ENCODE measurements around the gene RAB21. TPM values are rescaled to one million over a fixed set of nuclear protein-coding genes. Genes with fewer than 3 reads are reported as not detected.

RAB21 gene
- total RNA-seq, 1 experiment from 2014 or later = 53.0 TPM

- no CpG with 5 or more reads among the region's 6 CpGs for WGBS (ENCODE audit: extremely low coverage, insufficient read length, low lambda C conversion rate)
- H2AFZ ChIP-seq (ENCODE audit: low read length) = no peak overlapping the region
- H2BK120ac ChIP-seq (ENCODE audit: low read depth, low read length, poor library complexity, severe bottlenecking) = no peak overlapping the region
These were observed 84.0 kb downstream of the RAB21 start for GRCh38 chr12:71838676-71839075.

More at GRCh38 chr12:71838676-71839075, 84.0 kb downstream of the RAB21 start:
- H3K27me3 Mint-ChIP-seq (ENCODE audit: low read depth) = peaks cover 19% of the 10 kb centered on the region
- no peaks in the 10 kb centered on the region for H3K79me1 ChIP-seq (ENCODE audit: insufficient read depth, low read depth, low read length, poor library complexity, severe bottlenecking)
- H3K79me2 ChIP-seq (ENCODE audit: insufficient read depth, low read length) = peaks cover 16% of the 10 kb centered on the region; the same call in 1 of the 2 replicates
- peak overlapping the region in 1 of 2 experiments; percentile 88; a peak in 2 of 5 replicates for H3K4me3 Mint-ChIP-seq
- H4K8ac ChIP-seq (replicated peaks; ENCODE audit: insufficient read length, low read depth, low read length) = peak overlapping the region; percentile 96
- H2BK15ac ChIP-seq (ENCODE audit: low read depth, low read length) = no peak overlapping the region
- H3K4me1 ChIP-seq (ENCODE audit: insufficient read depth, low read length) = no peaks in the 10 kb centered on the region
- H3K36me3 Mint-ChIP-seq (ENCODE audit: insufficient read depth in 1 of 3, low read depth in 3 of 3) = peaks cover 0 to 2% (median 0%) of the 10 kb centered on the region in 3 experiments; a peak in 1 of 7 replicates
- peaks cover 12 to 16% of the 10 kb centered on the region in 2 experiments for H3K4me1 Mint-ChIP-seq
- H3K9ac ChIP-seq (ENCODE audit: extremely low read depth, insufficient read length, low read length) = no peak overlapping the region
- no peak overlapping the region for H3T11ph ChIP-seq (ENCODE audit: low read length)
- no peak for DNase-seq
- no peaks in the 10 kb centered on the region for H3K9me3 ChIP-seq (ENCODE audit: control insufficient read depth, low read depth, low read length)
- no peak overlapping the region for H3K27ac ChIP-seq (ENCODE audit: insufficient read length, low read depth, low read length)
- no peak overlapping the region for H3K23ac ChIP-seq (ENCODE audit: insufficient read length, low read depth, low read length)
- H3K56ac ChIP-seq (ENCODE audit: insufficient read length, low read depth, low read length) = no peak overlapping the region
- H3K4ac ChIP-seq (ENCODE audit: low read depth, low read length) = no peak overlapping the region
- TF ChIP-seq, protein P1, sequence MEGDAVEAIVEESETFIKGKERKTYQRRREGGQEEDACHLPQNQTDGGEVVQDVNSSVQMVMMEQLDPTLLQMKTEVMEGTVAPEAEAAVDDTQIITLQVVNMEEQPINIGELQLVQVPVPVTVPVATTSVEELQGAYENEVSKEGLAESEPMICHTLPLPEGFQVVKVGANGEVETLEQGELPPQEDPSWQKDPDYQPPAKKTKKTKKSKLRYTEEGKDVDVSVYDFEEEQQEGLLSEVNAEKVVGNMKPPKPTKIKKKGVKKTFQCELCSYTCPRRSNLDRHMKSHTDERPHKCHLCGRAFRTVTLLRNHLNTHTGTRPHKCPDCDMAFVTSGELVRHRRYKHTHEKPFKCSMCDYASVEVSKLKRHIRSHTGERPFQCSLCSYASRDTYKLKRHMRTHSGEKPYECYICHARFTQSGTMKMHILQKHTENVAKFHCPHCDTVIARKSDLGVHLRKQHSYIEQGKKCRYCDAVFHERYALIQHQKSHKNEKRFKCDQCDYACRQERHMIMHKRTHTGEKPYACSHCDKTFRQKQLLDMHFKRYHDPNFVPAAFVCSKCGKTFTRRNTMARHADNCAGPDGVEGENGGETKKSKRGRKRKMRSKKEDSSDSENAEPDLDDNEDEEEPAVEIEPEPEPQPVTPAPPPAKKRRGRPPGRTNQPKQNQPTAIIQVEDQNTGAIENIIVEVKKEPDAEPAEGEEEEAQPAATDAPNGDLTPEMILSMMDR (conservative IDR thresholded peaks at IDR 0.05) = no peak
- H3K27me3 ChIP-seq (ENCODE audit: insufficient read depth, low read length) = no peaks in the 10 kb centered on the region
- no peak overlapping the region for H3K4me2 ChIP-seq (ENCODE audit: insufficient read depth, insufficient read length, low read length)
- H3K14ac ChIP-seq (ENCODE audit: insufficient read depth, low read length) = no peak overlapping the region
- H3K9me3 Mint-ChIP-seq = peaks cover 0 to 8% of the 10 kb centered on the region in 2 experiments; a peak in 1 of 5 replicates
- peaks cover 15% of the 10 kb centered on the region for H3K23me2 ChIP-seq (ENCODE audit: insufficient read length, low read depth, low read length, poor library complexity, severe bottlenecking)
- no peak overlapping the region for H2AK5ac ChIP-seq (ENCODE audit: insufficient read length, low read length)
- no peak overlapping the region for H4K91ac ChIP-seq (ENCODE audit: insufficient read length, low read depth, low read length)
- H2BK5ac ChIP-seq (ENCODE audit: insufficient read length, low read length) = no peak overlapping the region
- no peak overlapping the region for H4K5ac ChIP-seq (ENCODE audit: insufficient read length, low read depth, low read length)
- H2BK12ac ChIP-seq (ENCODE audit: insufficient read length, low read depth, low read length) = no peak overlapping the region
- no peaks in the 10 kb centered on the region for H4K20me1 ChIP-seq (ENCODE audit: control insufficient read depth, insufficient read depth, insufficient read length)
- H2BK20ac ChIP-seq (ENCODE audit: low read depth, low read length, poor library complexity, severe bottlenecking) = no peak overlapping the region
- no peak overlapping the region for H3K27ac Mint-ChIP-seq
- no peak overlapping the region for H3K18ac ChIP-seq (ENCODE audit: insufficient read length, low read depth, low read length)

Measured in H9 (cell line).